Measurements from ENCODE around the gene POLR3E.

POLR3E gene

DNA sequence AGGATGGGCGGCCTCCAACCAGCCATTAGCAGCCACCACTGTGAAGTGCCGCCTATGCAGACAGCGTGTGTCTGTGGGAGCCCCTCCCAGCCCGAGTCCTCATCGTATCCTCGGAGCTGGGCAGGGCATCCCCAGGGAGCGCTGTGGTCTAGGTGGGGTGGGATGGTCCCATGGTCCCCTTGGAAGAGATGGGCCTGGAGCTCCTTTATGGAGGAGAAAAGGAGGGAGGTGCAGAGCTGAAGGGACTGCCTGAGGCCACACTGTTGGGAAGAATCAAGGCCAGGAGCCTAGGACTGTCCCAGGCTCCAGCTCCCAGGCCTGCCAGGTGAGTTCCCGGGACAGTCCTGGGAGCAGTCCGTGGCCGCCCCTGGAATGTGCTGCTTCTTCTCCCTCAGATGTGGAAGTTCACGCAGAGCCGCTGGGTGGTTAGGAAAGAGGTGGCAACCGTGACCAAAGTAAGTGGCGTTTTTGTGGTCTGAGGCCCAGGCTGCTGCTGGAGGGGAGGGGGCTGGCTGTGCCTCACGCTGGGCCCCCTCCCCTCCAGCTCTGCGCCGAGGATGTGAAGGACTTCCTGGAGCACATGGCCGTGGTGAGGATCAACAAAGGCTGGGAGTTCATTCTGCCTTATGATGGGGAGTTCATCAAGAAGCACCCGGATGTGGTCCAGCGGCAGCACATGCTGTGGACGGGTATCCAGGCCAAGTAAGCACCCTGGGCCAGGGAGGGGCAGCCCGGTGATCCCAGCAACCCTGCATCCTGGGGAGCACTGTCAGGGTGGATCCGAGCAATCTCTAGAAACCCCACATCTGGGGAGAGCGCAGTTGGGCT lies 27.0 kb downstream of the POLR3E start:
- Histone ChIP-seq H3K4me1 (ENCODE audit: control insufficient read depth, insufficient read depth, low read length) (no peaks in the 10 kb centered on the region), H3K9me3 (ENCODE audit: control insufficient read depth, low read length) (no peaks in the 10 kb centered on the region), H3K27ac (ENCODE audit: insufficient read depth, low read depth, low read length, poor library complexity, severe bottlenecking) (no peak overlapping the region), H3K4me3 (ENCODE audit: insufficient read depth, low read depth, low read length) (no peak overlapping the region), H3K27me3 (ENCODE audit: control insufficient read depth, insufficient read depth, low read length, poor library complexity, severe bottlenecking) (no peaks in the 10 kb centered on the region), H3K36me3 (ENCODE audit: control insufficient read depth, insufficient read depth, low read length) (peaks cover 19% of the 10 kb centered on the region)
- WGBS, 2 experiments: 95 to 96% methylated on average over 24 of the region's 24 CpGs

DNA sequence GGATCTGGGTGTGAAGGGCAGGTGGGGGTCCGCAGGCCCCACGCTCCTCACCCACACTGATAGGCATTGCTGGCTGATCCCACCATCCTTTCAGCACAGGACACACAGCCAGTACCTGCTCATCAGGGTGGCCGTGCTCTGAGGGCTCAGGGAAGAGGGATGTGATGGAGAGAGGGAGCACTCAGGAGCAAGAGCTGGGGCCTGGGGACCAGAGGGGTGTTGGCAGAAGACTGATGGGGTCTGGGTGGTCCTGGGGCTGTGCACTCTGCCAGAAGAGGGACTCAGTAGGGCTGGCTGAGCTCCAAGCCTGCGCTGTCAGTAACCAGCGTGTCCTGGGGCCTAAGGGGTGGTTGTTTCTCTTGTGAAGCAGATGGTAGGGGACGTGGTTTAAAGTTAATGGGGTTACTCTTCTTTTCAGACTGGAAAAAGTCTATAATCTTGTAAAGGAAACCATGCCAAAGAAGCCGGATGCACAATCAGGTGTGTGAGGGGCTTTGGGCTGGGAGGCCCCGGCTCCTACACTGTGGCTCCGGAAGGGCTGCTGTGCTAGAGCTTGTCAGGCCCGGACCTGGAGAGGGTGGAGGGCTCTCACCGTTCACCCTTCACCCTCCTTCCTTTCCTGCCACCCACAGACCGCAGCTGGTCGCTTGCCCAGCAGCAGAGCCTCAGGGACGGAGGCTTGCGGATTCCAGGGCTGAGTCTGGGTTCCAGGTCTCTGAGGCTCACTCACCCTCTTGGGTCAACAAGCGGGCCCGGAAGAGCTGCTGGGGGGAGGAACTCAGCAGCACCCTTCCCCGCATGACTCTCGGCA lies 27.8 kb downstream of the POLR3E start:
- H3K36me3 ChIP-seq (ENCODE audit: control insufficient read depth, insufficient read depth, low read length): peaks cover 15% of the 10 kb centered on the region

GRCh38 chr16:22325598-22326368 lies 28.6 kb downstream of the POLR3E start:
- Histone ChIP-seq H3K9me3 (ENCODE audit: control insufficient read depth, low read length) (no peaks in the 10 kb centered on the region), H3K27ac (ENCODE audit: insufficient read depth, low read depth, low read length, poor library complexity, severe bottlenecking) (no peak overlapping the region), H3K36me3 (ENCODE audit: control insufficient read depth, insufficient read depth, low read length) (peaks cover 15% of the 10 kb centered on the region), H3K4me3 (ENCODE audit: insufficient read depth, low read depth, low read length) (no peak overlapping the region), H3K4me1 (ENCODE audit: control insufficient read depth, insufficient read depth, low read length) (no peaks in the 10 kb centered on the region), H3K27me3 (ENCODE audit: control insufficient read depth, insufficient read depth, low read length, poor library complexity, severe bottlenecking) (no peaks in the 10 kb centered on the region)
- 95% methylated on average over 46 of the region's 46 CpGs for WGBS, 2 experiments

More for the DNA sequence above, 27.8 kb downstream of the POLR3E start:
- H3K9me3 ChIP-seq (ENCODE audit: control insufficient read depth, low read length): no peaks in the 10 kb centered on the region
- no peaks in the 10 kb centered on the region for H3K27me3 ChIP-seq (ENCODE audit: control insufficient read depth, insufficient read depth, low read length, poor library complexity, severe bottlenecking)
- H3K4me3 ChIP-seq (ENCODE audit: insufficient read depth, low read depth, low read length): no peak overlapping the region
- no peaks in the 10 kb centered on the region for H3K4me1 ChIP-seq (ENCODE audit: control insufficient read depth, insufficient read depth, low read length)
- no peak overlapping the region for H3K27ac ChIP-seq (ENCODE audit: insufficient read depth, low read depth, low read length, poor library complexity, severe bottlenecking)
- 94% methylated on average over 19 of the region's 19 CpGs for WGBS, 2 experiments

DNA sequence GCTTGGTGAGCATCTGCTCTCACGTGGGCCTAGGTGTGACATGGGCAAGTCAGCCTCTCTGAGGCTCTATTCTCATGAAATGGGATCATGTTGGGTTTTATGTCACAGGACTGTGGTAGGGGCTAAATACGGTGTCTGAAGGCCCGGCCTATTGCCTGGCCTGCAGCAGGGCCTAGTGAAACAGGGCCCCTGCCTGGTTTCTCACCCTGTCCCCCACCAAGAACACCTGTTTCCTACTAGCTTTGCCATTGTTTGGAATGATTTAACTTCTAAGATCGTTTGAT lies 29.1 kb downstream of the POLR3E start:
- H3K4me3 ChIP-seq (ENCODE audit: insufficient read depth, low read depth, low read length): no peak overlapping the region
- no peaks in the 10 kb centered on the region for H3K9me3 ChIP-seq (ENCODE audit: control insufficient read depth, low read length)
- no peaks in the 10 kb centered on the region for H3K27me3 ChIP-seq (ENCODE audit: control insufficient read depth, insufficient read depth, low read length, poor library complexity, severe bottlenecking)
- 93% methylated on average over 4 of the region's 4 CpGs for WGBS, 2 experiments
- no peak overlapping the region for H3K27ac ChIP-seq (ENCODE audit: insufficient read depth, low read depth, low read length, poor library complexity, severe bottlenecking)
- H3K4me1 ChIP-seq (ENCODE audit: control insufficient read depth, insufficient read depth, low read length): no peaks in the 10 kb centered on the region
- H3K36me3 ChIP-seq (ENCODE audit: control insufficient read depth, insufficient read depth, low read length): peaks cover 18% of the 10 kb centered on the region

DNA sequence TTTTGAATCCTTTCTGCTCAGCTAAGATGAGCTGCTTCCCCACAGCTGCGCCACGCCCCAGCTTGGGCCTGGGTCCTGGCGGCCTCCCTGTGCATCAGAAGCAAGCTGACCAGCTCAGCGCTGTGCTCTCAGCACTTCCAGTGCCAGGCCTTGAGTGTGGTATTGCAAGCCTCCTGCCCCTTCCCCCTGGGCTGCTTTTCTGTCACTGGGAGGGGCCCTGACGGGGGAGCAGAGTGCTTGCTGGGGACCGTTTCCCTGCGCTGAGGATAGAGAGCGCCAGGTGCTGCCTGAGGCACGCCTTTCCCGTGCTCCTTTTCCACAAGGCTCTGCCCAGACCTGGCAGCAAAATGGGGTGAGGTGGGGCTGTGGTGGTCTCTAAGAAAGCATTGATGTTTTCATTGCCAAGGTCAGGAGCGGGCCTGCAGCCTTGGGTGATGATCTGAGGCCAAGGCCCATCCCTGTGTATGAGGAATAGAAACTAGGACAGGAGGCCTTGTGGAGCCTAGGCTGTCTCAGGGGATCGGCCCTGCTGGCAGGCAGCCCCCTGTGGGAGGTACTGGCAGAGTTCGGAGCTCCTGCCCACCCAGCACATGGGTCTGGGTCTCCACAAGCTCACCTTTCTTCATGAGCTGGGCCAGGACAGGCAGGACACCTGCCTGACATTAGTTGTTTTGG lies 29.7 kb downstream of the POLR3E start:
- Histone ChIP-seq H3K4me1 (ENCODE audit: control insufficient read depth, insufficient read depth, low read length) (no peaks in the 10 kb centered on the region), H3K27ac (ENCODE audit: insufficient read depth, low read depth, low read length, poor library complexity, severe bottlenecking) (no peak overlapping the region), H3K9me3 (ENCODE audit: control insufficient read depth, low read length) (no peaks in the 10 kb centered on the region), H3K4me3 (ENCODE audit: insufficient read depth, low read depth, low read length) (no peak overlapping the region), H3K36me3 (ENCODE audit: control insufficient read depth, insufficient read depth, low read length) (peaks cover 24% of the 10 kb centered on the region), H3K27me3 (ENCODE audit: control insufficient read depth, insufficient read depth, low read length, poor library complexity, severe bottlenecking) (no peaks in the 10 kb centered on the region)
- WGBS, 2 experiments: 95 to 96% methylated on average over 13 of the region's 13 CpGs

DNA sequence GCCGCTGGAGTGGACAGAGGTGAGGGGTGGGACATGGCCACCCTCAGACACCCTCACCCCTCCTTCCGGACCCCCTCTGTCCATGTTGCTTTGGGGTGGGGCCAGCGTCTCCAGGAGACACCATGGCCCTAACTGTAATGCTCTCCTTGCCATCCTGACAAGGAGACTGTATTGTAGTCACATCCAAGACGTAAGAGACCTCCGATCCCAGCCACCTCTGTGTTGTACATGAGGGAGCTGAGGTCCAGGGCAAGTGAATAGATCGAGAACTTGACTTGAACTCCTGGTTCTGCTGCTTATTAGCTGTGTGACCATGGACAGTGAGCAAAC lies 30.2 kb downstream of the POLR3E start:
- H3K4me1 ChIP-seq (ENCODE audit: control insufficient read depth, insufficient read depth, low read length): no peaks in the 10 kb centered on the region
- WGBS, 2 experiments: 95% methylated on average over 6 of the region's 6 CpGs
- H3K27me3 ChIP-seq (ENCODE audit: control insufficient read depth, insufficient read depth, low read length, poor library complexity, severe bottlenecking): no peaks in the 10 kb centered on the region
- no peaks in the 10 kb centered on the region for H3K9me3 ChIP-seq (ENCODE audit: control insufficient read depth, low read length)
- no peak overlapping the region for H3K4me3 ChIP-seq (ENCODE audit: insufficient read depth, low read depth, low read length)
- H3K36me3 ChIP-seq (ENCODE audit: control insufficient read depth, insufficient read depth, low read length): peaks cover 28% of the 10 kb centered on the region
- H3K27ac ChIP-seq (ENCODE audit: insufficient read depth, low read depth, low read length, poor library complexity, severe bottlenecking): no peak overlapping the region

GRCh38 chr16:22328081-22328725 lies 31.0 kb downstream of the POLR3E start:
- H3K27me3 ChIP-seq (ENCODE audit: control insufficient read depth, insufficient read depth, low read length, poor library complexity, severe bottlenecking): no peaks in the 10 kb centered on the region
- H3K4me3 ChIP-seq (ENCODE audit: insufficient read depth, low read depth, low read length): no peak overlapping the region
- no peaks in the 10 kb centered on the region for H3K4me1 ChIP-seq (ENCODE audit: control insufficient read depth, insufficient read depth, low read length)
- no peaks in the 10 kb centered on the region for H3K9me3 ChIP-seq (ENCODE audit: control insufficient read depth, low read length)
- 91 to 95% methylated on average over 10 of the region's 10 CpGs for WGBS, 2 experiments
- H3K36me3 ChIP-seq (ENCODE audit: control insufficient read depth, insufficient read depth, low read length): peaks cover 28% of the 10 kb centered on the region
- no peak overlapping the region for H3K27ac ChIP-seq (ENCODE audit: insufficient read depth, low read depth, low read length, poor library complexity, severe bottlenecking)

- whole genome bisulfite sequencing, 2 experiments: 95 to 96% methylated on average over 9 of the region's 9 CpGs
- peaks cover 36% of the 10 kb centered on the region for H3K36me3 ChIP-seq (ENCODE audit: control insufficient read depth, insufficient read depth, low read length)
- no peaks in the 10 kb centered on the region for H3K4me1 ChIP-seq (ENCODE audit: control insufficient read depth, insufficient read depth, low read length)
- no peak overlapping the region for H3K4me3 ChIP-seq (ENCODE audit: insufficient read depth, low read depth, low read length)
- no peaks in the 10 kb centered on the region for H3K9me3 ChIP-seq (ENCODE audit: control insufficient read depth, low read length)
- no peak overlapping the region for H3K27ac ChIP-seq (ENCODE audit: insufficient read depth, low read depth, low read length, poor library complexity, severe bottlenecking)
- H3K27me3 ChIP-seq (ENCODE audit: control insufficient read depth, insufficient read depth, low read length, poor library complexity, severe bottlenecking): no peaks in the 10 kb centered on the region
Observed at GRCh38 chr16:22329199-22329695, 32.0 kb downstream of the POLR3E start.

- Histone ChIP-seq H3K4me3 (ENCODE audit: insufficient read depth, low read depth, low read length) (no peak overlapping the region), H3K36me3 (ENCODE audit: control insufficient read depth, insufficient read depth, low read length) (peaks cover 40% of the 10 kb centered on the region), H3K27ac (ENCODE audit: insufficient read depth, low read depth, low read length, poor library complexity, severe bottlenecking) (no peak overlapping the region), H3K9me3 (ENCODE audit: control insufficient read depth, low read length) (no peaks in the 10 kb centered on the region), H3K4me1 (ENCODE audit: control insufficient read depth, insufficient read depth, low read length) (no peaks in the 10 kb centered on the region), H3K27me3 (ENCODE audit: control insufficient read depth, insufficient read depth, low read length, poor library complexity, severe bottlenecking) (no peaks in the 10 kb centered on the region)
- 94 to 95% methylated on average over 4 of the region's 4 CpGs for WGBS, 2 experiments
Observed at GRCh38 chr16:22330326-22330725, 33.1 kb downstream of the POLR3E start.
